Tongue (tissue), 2 donors: ENCODE results near the gene KIF1B. TPM values are rescaled to one million over a fixed set of nuclear protein-coding genes. Genes with fewer than 3 reads are reported as not detected.
A peak's percentile ranks its signal among the peaks of the same experiment; 100 is the strongest.

Source experiments
- DNase-seq: peaks from one replicate; pipeline ENCODE4 v3.0.0-alpha.2; 2015
- total RNA-seq: library from RNA; depleted of rRNA; stranded (reverse); fragments of >200 nt; gene quantifications from one replicate; pipeline ENCODE4 v1.2.3, GENCODE V29; 2014

The KIF1B gene
- 301 TPM for total RNA-seq

GRCh38 chr1:10209905-10210810 is at the start of gene KIF1B:
Gene KIF1B (plus strand): TSS chr1:10210570. CDS start chr1:10232329, 21,759 bp downstream.
- DNase-seq = peak; percentile 99

- no peak for DNase-seq
These were observed 49.4 kb upstream of the KIF1B start for GRCh38 chr1:10160907-10161490.

- peak; percentile 53 for DNase-seq
These were observed 48.7 kb upstream of the KIF1B start for GRCh38 chr1:10161541-10162290.

- DNase-seq = no peak
These were observed 41.4 kb upstream of the KIF1B start for GRCh38 chr1:10168912-10169514.

GRCh38 chr1:10170239-10170574 is 40.2 kb upstream of the KIF1B start:
- no peak for DNase-seq

- DNase-seq = no peak
These were observed 39.1 kb upstream of the KIF1B start for GRCh38 chr1:10171105-10171767.

- DNase-seq = no peak
These were observed 38.2 kb upstream of the KIF1B start for GRCh38 chr1:10171995-10172669.

- DNase-seq = no peak
These were observed 36.8 kb upstream of the KIF1B start for GRCh38 chr1:10173582-10173981.

- DNase-seq = no peak
These were observed 32.5 kb upstream of the KIF1B start for GRCh38 chr1:10177876-10178275.

- DNase-seq = no peak
These were observed 31.6 kb upstream of the KIF1B start for GRCh38 chr1:10178597-10179405.

GRCh38 chr1:10179406-10180091 is 30.8 kb upstream of the KIF1B start:
- DNase-seq = no peak

- DNase-seq = no peak
These were observed 29.2 kb upstream of the KIF1B start for GRCh38 chr1:10181154-10181553.

GRCh38 chr1:10185759-10186158 is 24.6 kb upstream of the KIF1B start:
- DNase-seq = no peak

GRCh38 chr1:10186331-10187025 is 23.9 kb upstream of the KIF1B start:
- no peak for DNase-seq

GRCh38 chr1:10187026-10187334 is 23.4 kb upstream of the KIF1B start:
- DNase-seq = no peak

GRCh38 chr1:10188133-10188650 is 22.2 kb upstream of the KIF1B start:
- no peak for DNase-seq

- peak; percentile 46 for DNase-seq
These were observed 20.7 kb upstream of the KIF1B start for GRCh38 chr1:10189659-10190058.

GRCh38 chr1:10192263-10192662 is 18.1 kb upstream of the KIF1B start:
- no peak for DNase-seq

GRCh38 chr1:10193288-10193687 is 17.1 kb upstream of the KIF1B start:
- peak; percentile 54 for DNase-seq
